Hematopoietic multipotent progenitor cell treated with erythropoietin and hydrocortisone succinate and interleukin-3 and kit ligand, for 8 days (in vitro differentiated cells): ENCODE data around the gene THEMIS2.
"Not testable (repeated sequence)": the region's sequence is repeated elsewhere in the genome, so short reads cannot be mapped to it uniquely, and the experiment has no call there.

ENCODE experiments used
- DNase-seq: peaks from one replicate; pipeline ENCODE4 v3.0.0-alpha.2; 2015

The THEMIS2 gene

GRCh38 chr1:27863538-27863915 lies 8.8 kb upstream of the THEMIS2 start:
- DNase-seq = no peak

GRCh38 chr1:27864264-27864895 lies 8.0 kb upstream of the THEMIS2 start:
- no peak for DNase-seq

- DNase-seq = no peak
Observed at GRCh38 chr1:27865821-27866220, 6.5 kb upstream of the THEMIS2 start.

- no peak for DNase-seq
Observed at GRCh38 chr1:27868556-27868931, 3.8 kb upstream of the THEMIS2 start.

GRCh38 chr1:27868932-27869718 lies 3.2 kb upstream of the THEMIS2 start:
- DNase-seq = peak; percentile 83

GRCh38 chr1:27869719-27870085 lies 2.6 kb upstream of the THEMIS2 start:
- peak; percentile 41 for DNase-seq

- not testable (repeated sequence) for DNase-seq
Observed at GRCh38 chr1:27871076-27871475, 1.3 kb upstream of the THEMIS2 start.

- DNase-seq = peak; percentile 55
Observed at GRCh38 chr1:27872802-27873551, 633 bp downstream of the THEMIS2 start.

- DNase-seq = no peak
Observed at GRCh38 chr1:27873671-27874384, 1.5 kb downstream of the THEMIS2 start.

- DNase-seq = no peak
Observed at GRCh38 chr1:27876341-27877114, 4.2 kb downstream of the THEMIS2 start.

GRCh38 chr1:27877115-27877416 lies 4.7 kb downstream of the THEMIS2 start:
- DNase-seq = no peak

GRCh38 chr1:27878039-27878438 lies 5.7 kb downstream of the THEMIS2 start:
- no peak for DNase-seq

- no peak for DNase-seq
Observed at GRCh38 chr1:27878787-27879335, 6.5 kb downstream of the THEMIS2 start.

GRCh38 chr1:27879374-27880082 lies 7.2 kb downstream of the THEMIS2 start:
- no peak for DNase-seq

- DNase-seq = no peak
Observed at GRCh38 chr1:27882543-27882903, 10.2 kb downstream of the THEMIS2 start.

GRCh38 chr1:27883536-27883935 lies 11.2 kb downstream of the THEMIS2 start:
- no peak for DNase-seq

- no peak for DNase-seq
Observed at GRCh38 chr1:27884006-27884954, 11.9 kb downstream of the THEMIS2 start.

GRCh38 chr1:27885114-27885528 lies 12.8 kb downstream of the THEMIS2 start:
- no peak for DNase-seq

GRCh38 chr1:27885621-27886352 lies 13.4 kb downstream of the THEMIS2 start:
- DNase-seq = no peak

GRCh38 chr1:27886353-27886679 lies 14.0 kb downstream of the THEMIS2 start:
- DNase-seq = no peak
